ENCODE measurements around the gene MARCKSL1.

MARCKSL1 gene

DNA sequence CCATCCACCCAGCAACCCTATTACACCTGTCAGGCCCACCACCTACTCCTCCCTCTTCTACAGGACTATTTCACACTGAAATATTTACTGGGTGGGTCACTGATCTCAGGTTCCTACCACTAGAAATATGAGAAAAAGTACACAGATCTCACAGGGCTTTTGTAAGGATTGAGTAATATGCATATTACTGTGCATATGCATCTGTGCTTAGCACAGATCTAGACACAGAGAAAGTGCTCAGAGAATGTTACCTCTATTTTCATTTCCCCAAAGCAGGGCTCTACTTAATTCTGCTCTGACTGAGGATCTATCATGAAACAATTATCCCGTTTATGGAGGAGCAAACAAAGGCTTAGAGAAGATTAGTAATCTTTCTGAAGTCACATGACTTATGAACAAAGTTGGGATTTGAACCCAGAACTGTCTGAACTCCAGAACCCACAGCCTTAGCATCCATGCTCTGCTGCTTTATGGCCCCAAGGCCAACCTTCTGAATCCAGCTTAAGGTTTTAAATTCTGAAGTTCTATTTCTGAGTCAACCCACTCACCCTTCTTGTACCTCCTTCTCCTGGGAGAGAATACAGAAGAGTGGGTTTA, 38.1 kb upstream of the MARCKSL1 start:
- Histone ChIP-seq H3K27me3 (ENCODE audit: insufficient read depth, poor library complexity, severe bottlenecking) (no peaks in the 10 kb centered on the region), H3K27ac (ENCODE audit: poor library complexity, severe bottlenecking) (no peak overlapping the region), H3K4me1 (ENCODE audit: insufficient read depth, poor library complexity, severe bottlenecking) (no peaks in the 10 kb centered on the region), H3K36me3 (ENCODE audit: low read depth) (peaks cover 39% of the 10 kb centered on the region), H3K9me3 (ENCODE audit: severe bottlenecking) (no peaks in the 10 kb centered on the region), H3K4me3 (ENCODE audit: severe bottlenecking) (no peak overlapping the region)
- ATAC-seq (ENCODE audit: low read depth) (no peak), DNase-seq (ENCODE audit: low spot score) (no peak)
- TF ChIP-seq, protein P1, sequence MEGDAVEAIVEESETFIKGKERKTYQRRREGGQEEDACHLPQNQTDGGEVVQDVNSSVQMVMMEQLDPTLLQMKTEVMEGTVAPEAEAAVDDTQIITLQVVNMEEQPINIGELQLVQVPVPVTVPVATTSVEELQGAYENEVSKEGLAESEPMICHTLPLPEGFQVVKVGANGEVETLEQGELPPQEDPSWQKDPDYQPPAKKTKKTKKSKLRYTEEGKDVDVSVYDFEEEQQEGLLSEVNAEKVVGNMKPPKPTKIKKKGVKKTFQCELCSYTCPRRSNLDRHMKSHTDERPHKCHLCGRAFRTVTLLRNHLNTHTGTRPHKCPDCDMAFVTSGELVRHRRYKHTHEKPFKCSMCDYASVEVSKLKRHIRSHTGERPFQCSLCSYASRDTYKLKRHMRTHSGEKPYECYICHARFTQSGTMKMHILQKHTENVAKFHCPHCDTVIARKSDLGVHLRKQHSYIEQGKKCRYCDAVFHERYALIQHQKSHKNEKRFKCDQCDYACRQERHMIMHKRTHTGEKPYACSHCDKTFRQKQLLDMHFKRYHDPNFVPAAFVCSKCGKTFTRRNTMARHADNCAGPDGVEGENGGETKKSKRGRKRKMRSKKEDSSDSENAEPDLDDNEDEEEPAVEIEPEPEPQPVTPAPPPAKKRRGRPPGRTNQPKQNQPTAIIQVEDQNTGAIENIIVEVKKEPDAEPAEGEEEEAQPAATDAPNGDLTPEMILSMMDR (IDR thresholded peaks at IDR 0.05; ENCODE audit: poor library complexity, severe bottlenecking) = no peak

GRCh38 chr1:32372149-32372756, 36.2 kb upstream of the MARCKSL1 start:
- TF ChIP-seq, protein P1 (IDR thresholded peaks at IDR 0.05; ENCODE audit: poor library complexity, severe bottlenecking) = no peak
- no peak for ATAC-seq (ENCODE audit: low read depth)
- DNase-seq (ENCODE audit: low spot score) = no peak
- Histone ChIP-seq H3K4me3 (ENCODE audit: severe bottlenecking) (no peak overlapping the region), H3K4me1 (ENCODE audit: insufficient read depth, poor library complexity, severe bottlenecking) (no peaks in the 10 kb centered on the region), H3K27ac (ENCODE audit: poor library complexity, severe bottlenecking) (no peak overlapping the region), H3K9me3 (ENCODE audit: severe bottlenecking) (no peaks in the 10 kb centered on the region), H3K27me3 (ENCODE audit: insufficient read depth, poor library complexity, severe bottlenecking) (no peaks in the 10 kb centered on the region), H3K36me3 (ENCODE audit: low read depth) (peaks cover 46% of the 10 kb centered on the region)

DNA sequence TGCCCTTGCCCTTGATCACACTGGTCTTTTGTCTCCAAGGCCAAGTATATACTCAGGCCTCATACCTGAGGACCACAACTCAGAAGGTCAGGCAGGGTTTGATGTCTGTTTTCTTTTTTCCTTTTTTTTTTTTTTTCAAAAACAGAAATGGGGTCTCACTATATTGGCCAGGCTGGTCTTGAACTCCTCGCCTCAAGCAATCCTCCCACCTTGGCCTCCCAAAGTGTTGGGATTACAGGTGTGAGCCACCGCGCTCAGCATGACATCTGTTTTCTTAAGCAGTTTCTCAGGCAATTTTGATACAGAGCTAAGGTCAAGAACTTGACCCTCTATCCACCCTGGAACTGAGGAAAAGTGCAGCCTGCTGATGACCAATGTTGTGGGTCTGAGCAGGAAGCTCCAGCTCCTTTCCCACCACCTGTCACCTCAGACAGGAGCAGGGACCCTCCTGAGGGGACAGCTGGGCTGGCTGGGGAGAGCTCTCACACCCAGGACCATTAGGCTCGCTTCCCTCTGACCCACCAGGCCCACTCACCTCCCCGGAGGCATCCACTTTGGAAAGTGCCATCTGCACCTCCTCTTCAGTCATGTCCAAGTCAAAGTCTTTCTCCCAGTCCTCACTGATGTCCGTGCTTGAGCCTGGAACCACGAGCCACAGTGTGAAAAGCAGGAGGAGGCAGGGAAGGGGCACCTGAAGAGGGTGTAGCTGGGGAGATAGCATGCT, 32.0 kb upstream of the MARCKSL1 start:
- TF ChIP-seq, protein P1 (IDR thresholded peaks at IDR 0.05; ENCODE audit: poor library complexity, severe bottlenecking) = no peak
- Histone ChIP-seq H3K4me3 (ENCODE audit: severe bottlenecking) (no peak overlapping the region), H3K4me1 (ENCODE audit: insufficient read depth, poor library complexity, severe bottlenecking) (no peaks in the 10 kb centered on the region), H3K9me3 (ENCODE audit: severe bottlenecking) (no peaks in the 10 kb centered on the region), H3K27ac (ENCODE audit: poor library complexity, severe bottlenecking) (no peak overlapping the region), H3K27me3 (ENCODE audit: insufficient read depth, poor library complexity, severe bottlenecking) (no peaks in the 10 kb centered on the region), H3K36me3 (ENCODE audit: low read depth) (peaks cover 25% of the 10 kb centered on the region)
- DNase-seq (ENCODE audit: low spot score) (no peak), ATAC-seq (ENCODE audit: low read depth) (no peak)

DNA sequence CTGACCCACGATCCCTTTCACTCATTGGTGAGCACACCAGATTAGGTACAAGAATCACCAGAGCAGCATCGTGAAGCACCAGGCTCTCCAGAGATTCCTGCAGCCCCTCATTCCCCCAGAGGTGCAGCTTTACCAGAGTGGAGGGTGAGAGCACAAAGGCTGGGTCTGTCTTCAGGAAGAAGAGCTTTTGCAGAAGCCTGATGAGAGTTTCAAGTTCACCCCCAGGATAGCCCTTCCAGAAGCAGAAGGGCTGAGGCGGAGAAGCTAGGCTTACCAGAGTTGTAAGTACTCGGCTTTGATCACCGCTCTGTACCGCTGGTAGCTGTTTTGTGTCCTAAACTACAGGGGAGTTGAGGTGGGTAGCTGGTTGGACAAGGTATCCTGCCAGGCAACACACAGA, 29.4 kb upstream of the MARCKSL1 start:
- Histone ChIP-seq H3K27ac (ENCODE audit: poor library complexity, severe bottlenecking) (no peak overlapping the region), H3K36me3 (ENCODE audit: low read depth) (peaks cover 14% of the 10 kb centered on the region; the same call in 1 of the 2 replicates), H3K4me1 (ENCODE audit: insufficient read depth, poor library complexity, severe bottlenecking) (no peaks in the 10 kb centered on the region), H3K4me3 (ENCODE audit: severe bottlenecking) (no peak overlapping the region), H3K27me3 (ENCODE audit: insufficient read depth, poor library complexity, severe bottlenecking) (no peaks in the 10 kb centered on the region), H3K9me3 (ENCODE audit: severe bottlenecking) (no peaks in the 10 kb centered on the region)
- DNase-seq (ENCODE audit: low spot score) (no peak), ATAC-seq (ENCODE audit: low read depth) (no peak)
- TF ChIP-seq, protein P1 (IDR thresholded peaks at IDR 0.05; ENCODE audit: poor library complexity, severe bottlenecking) = no peak
